Natural killer cell (primary cell): Measurements from ENCODE around the gene ADAMTS3. TPM values are rescaled to one million over a fixed set of nuclear protein-coding genes. Genes with fewer than 3 reads are reported as not detected.

Source experiments
- ATAC-seq, 3 donors: fragments of 150-1000 bp in 2 of 3; fragments of 200-7000 bp in 1 of 3; cut with Tn5 transposase; 1 replicate in 1 of 3; 2 replicates in 2 of 3; pipeline ENCODE4 v1.10.0; 2021; ENCODE audit warnings: mild to moderate bottlenecking in 2 of 3, moderate library complexity in 2 of 3
- DNase-seq, 2 donors: peaks; one replicate each; pipeline versions ENCODE4 v3.0.0 to v3.0.0-alpha.2; 2013 to 2021; ENCODE audit warnings: mixed read lengths in 1 of 2
- H3K27ac ChIP-seq: one replicate; pipeline ENCODE4 v1.5.1; 2013; ENCODE audit warnings: mild to moderate bottlenecking, low read length
- H3K27me3 ChIP-seq: one replicate; pipeline ENCODE4 v1.6.1; 2013; ENCODE audit warnings: low read length; ENCODE audit not compliant: control insufficient read depth, insufficient read depth
- H3K36me3 ChIP-seq: one replicate; pipeline ENCODE4 v1.6.1; 2013; ENCODE audit warnings: low read length; ENCODE audit not compliant: control insufficient read depth, insufficient read depth
- H3K4me1 ChIP-seq: one replicate; pipeline ENCODE4 v1.6.1; 2013; ENCODE audit warnings: low read length; ENCODE audit not compliant: control insufficient read depth, insufficient read depth
- H3K4me3 ChIP-seq: one replicate; pipeline ENCODE4 v1.5.1; 2013; ENCODE audit warnings: low read length
- H3K9me3 ChIP-seq: one replicate; pipeline ENCODE4 v1.6.1; 2013; ENCODE audit warnings: low read length; ENCODE audit not compliant: control insufficient read depth, insufficient read depth
- H3K27ac Mint-ChIP-seq, 2 donors: one replicate each; pipeline ENCODE4 v1.8.0; 2022; ENCODE audit warnings: mild to moderate bottlenecking in 2 of 2, mixed read lengths in 2 of 2, moderate library complexity in 1 of 2
- H3K27me3 Mint-ChIP-seq, 2 donors: one replicate each; pipeline ENCODE4 v1.8.0; 2022; ENCODE audit warnings: low read depth in 2 of 2, mixed read lengths in 2 of 2
- H3K36me3 Mint-ChIP-seq: one replicate; pipeline ENCODE4 v1.8.0; 2022; ENCODE audit warnings: mixed read lengths
- H3K4me1 Mint-ChIP-seq, 2 donors: one replicate each; pipeline ENCODE4 v1.8.0; 2022; ENCODE audit warnings: mixed read lengths in 2 of 2
- H3K4me3 Mint-ChIP-seq: one replicate; pipeline ENCODE4 v1.8.0; 2022; ENCODE audit warnings: mild to moderate bottlenecking, moderate library complexity, mixed read lengths
- H3K9me3 Mint-ChIP-seq, 2 donors: one replicate each; pipeline ENCODE4 v1.8.0; 2022; ENCODE audit warnings: mixed read lengths in 2 of 2
- CTCF ChIP-seq: fragments of 200-600 bp; IDR thresholded peaks from one replicate; pipeline ENCODE4 v1.8.0; 2022; ENCODE audit warnings: antibody characterized with exemption
- WGBS: methylation state at CpG from one replicate; pipeline ENCODE4 v1.1.7; 2013; ENCODE audit warnings: missing lambda C conversion rate; ENCODE audit not compliant: insufficient coverage; 5-methylcytosine and 5-hydroxymethylcytosine counted together
- intact Hi-C: fragments of 100-400 bp; cut with micrococcal nuclease; formaldehyde crosslinking; loops from one replicate; pipeline ENCODE4 v1.14.2; 2022
- total RNA-seq, 4 donors: library from RNA; stranded (reverse); fragments of 120-200 nt in 1 of 4; gene quantifications; one replicate each; pipeline versions ENCODE4 v1.2.3 to v1.2.4, GENCODE V29; 2013 to 2022

ADAMTS3 gene
- total RNA-seq, 3 donors from 2014 or later (not counting 1 experiment from before 2014, with no cell fraction given): 0.30 TPM; not detected in 2

- H3K4me3 ChIP-seq: no peak overlapping the region
- no peak for TF ChIP-seq CTCF
- ATAC-seq (no peak), DNase-seq (no peak)
- intact Hi-C loops: no loop called here
- 95% methylated on average over 2 of the region's 2 CpGs for WGBS
- no peak overlapping the region for H3K27ac Mint-ChIP-seq
- H3K9me3 Mint-ChIP-seq: peaks cover 0 to 7% of the 10 kb centered on the region in 2 donors
- peaks cover 3% of the 10 kb centered on the region for H3K9me3 ChIP-seq
- H3K4me1 ChIP-seq: no peaks in the 10 kb centered on the region
- no peaks in the 10 kb centered on the region for H3K36me3 ChIP-seq
- no peaks in the 10 kb centered on the region for H3K27me3 Mint-ChIP-seq
- H3K27ac ChIP-seq: no peak overlapping the region
- no peaks in the 10 kb centered on the region for H3K36me3 Mint-ChIP-seq
- H3K27me3 ChIP-seq: no peaks in the 10 kb centered on the region
- no peaks in the 10 kb centered on the region for H3K4me1 Mint-ChIP-seq
- no peak overlapping the region for H3K4me3 Mint-ChIP-seq
Measured at GRCh38 chr4:72604324-72604723, 35.3 kb upstream of the ADAMTS3 start.

GRCh38 chr4:72602396-72603376, 33.7 kb upstream of the ADAMTS3 start:
- H3K9me3 ChIP-seq: peaks cover 3% of the 10 kb centered on the region
- H3K4me3 Mint-ChIP-seq: no peak overlapping the region
- DNase-seq: no peak
- H3K27me3 Mint-ChIP-seq: no peaks in the 10 kb centered on the region
- no peak overlapping the region for H3K4me3 ChIP-seq
- no peaks in the 10 kb centered on the region for H3K36me3 ChIP-seq
- no peaks in the 10 kb centered on the region for H3K4me1 ChIP-seq
- no peak for TF ChIP-seq CTCF
- no peak for ATAC-seq
- no peaks in the 10 kb centered on the region for H3K27me3 ChIP-seq
- intact Hi-C loops: no loop called here
- no peak overlapping the region for H3K27ac ChIP-seq
- H3K9me3 Mint-ChIP-seq: peaks cover 0 to 7% of the 10 kb centered on the region in 2 donors
- no peaks in the 10 kb centered on the region for H3K36me3 Mint-ChIP-seq
- no peaks in the 10 kb centered on the region for H3K4me1 Mint-ChIP-seq
- H3K27ac Mint-ChIP-seq: no peak overlapping the region
- 66% methylated on average over 2 of the region's 3 CpGs for WGBS

- 79% methylated on average over 8 of the region's 11 CpGs for WGBS
- H3K4me3 Mint-ChIP-seq: no peak overlapping the region
Measured at GRCh38 chr4:72591547-72592454, 22.8 kb upstream of the ADAMTS3 start.

More at GRCh38 chr4:72591547-72592454, 22.8 kb upstream of the ADAMTS3 start:
- Histone ChIP-seq H3K27me3 (no peaks in the 10 kb centered on the region), H3K36me3 (no peaks in the 10 kb centered on the region), H3K4me3 (no peak overlapping the region), H3K27ac (no peak overlapping the region), H3K4me1 (no peaks in the 10 kb centered on the region), H3K9me3 (no peaks in the 10 kb centered on the region)
- TF ChIP-seq CTCF: no peak
- no peak overlapping the region for H3K27ac Mint-ChIP-seq
- peaks cover 5% of the 10 kb centered on the region in 2 donors for H3K9me3 Mint-ChIP-seq
- intact Hi-C loops: no loop called here
- no peaks in the 10 kb centered on the region for H3K27me3 Mint-ChIP-seq
- no peaks in the 10 kb centered on the region for H3K4me1 Mint-ChIP-seq
- ATAC-seq: no peak
- no peaks in the 10 kb centered on the region for H3K36me3 Mint-ChIP-seq
- no peak for DNase-seq
